SK-N-SH treated with all-trans-retinoic acid at 6 μM for 48 hours (cell line): ENCODE data around the gene ZNF76.

ENCODE experiments used
- ATAC-seq: fragments of 200-7000 bp; cut with Tn5 transposase; 3 replicates; pipeline ENCODE4 v1.9.1; 2020; ENCODE audit warnings: mild to moderate bottlenecking, moderate library complexity
- CSRNP3 ChIP-seq: fragments of 250-450 bp; sonication (Bioruptor Pico); IDR thresholded peaks from 2 replicates; pipeline ENCODE4 v1.5.1; 2021; ENCODE audit warnings: mild to moderate bottlenecking, moderate library complexity
- ESRRG ChIP-seq: fragments of 250-450 bp; sonication (Bioruptor Pico); IDR thresholded peaks from 2 replicates; pipeline ENCODE4 v1.6.1; 2021; ENCODE audit warnings: mild to moderate bottlenecking
- GLIS3 ChIP-seq: fragments of 250-450 bp; sonication (Bioruptor Pico); IDR thresholded peaks from 2 replicates; pipeline ENCODE4 v1.5.0; 2020; ENCODE audit warnings: mild to moderate bottlenecking, moderate library complexity
- ISL1 ChIP-seq: fragments of 250-450 bp; sonication (Bioruptor Pico); IDR thresholded peaks from 2 replicates; pipeline ENCODE4 v2.1.2; 2022; ENCODE audit warnings: mild to moderate bottlenecking, moderate library complexity
- OSR1 ChIP-seq: fragments of 250-450 bp; sonication (Bioruptor Pico); IDR thresholded peaks from 2 replicates; pipeline ENCODE4 v1.8.0; 2022; ENCODE audit warnings: moderate library complexity, mild to moderate bottlenecking, inconsistent platforms
- PATZ1 ChIP-seq: fragments of 250-450 bp; sonication (Bioruptor Pico); IDR thresholded peaks from 2 replicates; pipeline ENCODE4 v1.8.0; 2020; ENCODE audit warnings: mild to moderate bottlenecking, moderate library complexity, borderline replicate concordance
- POU6F1 ChIP-seq: fragments of 250-450 bp; sonication (Bioruptor Pico); IDR thresholded peaks from 2 replicates; pipeline ENCODE4 v1.8.0; 2021; ENCODE audit warnings: low read depth, mild to moderate bottlenecking, moderate library complexity, borderline replicate concordance
- PPARA ChIP-seq: fragments of 250-450 bp; sonication (Bioruptor Pico); IDR thresholded peaks from 2 replicates; pipeline ENCODE4 v1.5.0; 2020; ENCODE audit warnings: mild to moderate bottlenecking, borderline replicate concordance
- RARB ChIP-seq: fragments of 250-450 bp; sonication (Bioruptor Pico); IDR thresholded peaks from 2 replicates; pipeline ENCODE4 v1.8.0; 2021; ENCODE audit warnings: mild to moderate bottlenecking, moderate library complexity
- TCF4 ChIP-seq: fragments of 250-450 bp; sonication (Bioruptor Pico); IDR thresholded peaks from 2 replicates; pipeline ENCODE4 v1.8.0; 2021; ENCODE audit warnings: mild to moderate bottlenecking, moderate library complexity, borderline replicate concordance
- ZC3H10 ChIP-seq: fragments of 250-450 bp; sonication (Bioruptor Pico); IDR thresholded peaks from 2 replicates; pipeline ENCODE4 v1.5.1; 2021; ENCODE audit warnings: mild to moderate bottlenecking, moderate library complexity
- ZFP3 ChIP-seq: fragments of 250-450 bp; sonication (Bioruptor Pico); IDR thresholded peaks from 2 replicates; pipeline ENCODE4 v1.5.0; 2020; ENCODE audit warnings: mild to moderate bottlenecking, moderate library complexity
- ZFP30 ChIP-seq: fragments of 450-650 bp; formaldehyde crosslinking; IDR thresholded peaks from 2 replicates; pipeline ENCODE4 v1.5.0; 2022; ENCODE audit warnings: mild to moderate bottlenecking, moderate library complexity
- ZNF70 ChIP-seq: fragments of 450-650 bp; formaldehyde crosslinking; IDR thresholded peaks from 2 replicates; pipeline ENCODE4 v1.5.0; 2020; ENCODE audit warnings: mild to moderate bottlenecking, moderate library complexity
- ZNF8 ChIP-seq: fragments of 450-650 bp; formaldehyde crosslinking; IDR thresholded peaks from 2 replicates; pipeline ENCODE4 v1.5.0; 2020; ENCODE audit warnings: mild to moderate bottlenecking, moderate library complexity
- TF ChIP-seq, protein P1 (sequence below): fragments of 250-450 bp; sonication (Bioruptor Pico); IDR thresholded peaks from 2 replicates; pipeline ENCODE4 v1.5.0; 2020; ENCODE audit warnings: mild to moderate bottlenecking, moderate library complexity

Gene ZNF76

DNA sequence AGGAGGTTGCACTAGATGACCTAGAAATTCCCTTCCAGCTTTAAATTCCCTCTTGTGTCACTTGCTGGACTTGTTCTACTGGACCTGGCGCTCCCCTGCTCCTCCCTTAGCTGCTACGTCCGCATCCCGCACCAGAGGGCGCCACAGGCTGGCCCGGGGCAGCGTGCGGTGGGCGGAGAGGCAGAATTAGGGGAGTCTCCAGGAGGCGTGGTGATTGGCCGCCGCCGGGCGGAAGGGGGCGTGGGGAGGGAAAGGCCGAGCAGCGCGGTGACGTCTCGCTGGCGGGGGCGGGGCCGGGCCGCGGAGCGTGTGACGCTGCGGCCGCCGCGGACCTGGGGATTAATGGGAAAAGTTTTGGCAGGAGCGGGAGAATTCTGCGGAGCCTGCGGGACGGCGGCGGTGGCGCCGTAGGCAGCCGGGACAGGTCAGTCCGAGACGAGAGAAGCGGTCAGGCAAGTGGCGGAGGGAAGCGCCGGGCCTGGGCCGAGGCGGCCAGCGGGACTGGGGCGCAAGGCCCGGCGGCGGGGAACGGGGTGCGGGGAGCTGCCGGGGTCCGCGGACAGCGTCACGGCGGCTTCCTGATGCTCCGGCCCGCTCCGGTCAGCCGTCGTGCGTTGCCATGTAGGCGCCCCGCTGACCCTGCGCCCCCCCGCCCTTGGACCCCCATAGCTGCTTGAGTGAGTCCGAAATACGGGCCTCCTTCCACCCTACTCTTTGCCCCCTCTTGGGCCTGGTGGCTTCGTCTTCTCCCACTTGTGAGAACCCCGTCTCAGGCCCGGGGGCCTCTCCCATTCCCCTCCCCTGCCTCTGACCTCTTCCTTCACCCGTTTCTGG is 82.9 kb downstream of the ZNF76 start, which contains the start of gene PPARD:
Gene PPARD, plus strand, starts transcription at position 301 of the 834 bp plus-strand sequence. CDS start 68,530 bp downstream, outside the sequence.
- TF ChIP-seq ZC3H10 = no peak
- TF ChIP-seq, protein P1, sequence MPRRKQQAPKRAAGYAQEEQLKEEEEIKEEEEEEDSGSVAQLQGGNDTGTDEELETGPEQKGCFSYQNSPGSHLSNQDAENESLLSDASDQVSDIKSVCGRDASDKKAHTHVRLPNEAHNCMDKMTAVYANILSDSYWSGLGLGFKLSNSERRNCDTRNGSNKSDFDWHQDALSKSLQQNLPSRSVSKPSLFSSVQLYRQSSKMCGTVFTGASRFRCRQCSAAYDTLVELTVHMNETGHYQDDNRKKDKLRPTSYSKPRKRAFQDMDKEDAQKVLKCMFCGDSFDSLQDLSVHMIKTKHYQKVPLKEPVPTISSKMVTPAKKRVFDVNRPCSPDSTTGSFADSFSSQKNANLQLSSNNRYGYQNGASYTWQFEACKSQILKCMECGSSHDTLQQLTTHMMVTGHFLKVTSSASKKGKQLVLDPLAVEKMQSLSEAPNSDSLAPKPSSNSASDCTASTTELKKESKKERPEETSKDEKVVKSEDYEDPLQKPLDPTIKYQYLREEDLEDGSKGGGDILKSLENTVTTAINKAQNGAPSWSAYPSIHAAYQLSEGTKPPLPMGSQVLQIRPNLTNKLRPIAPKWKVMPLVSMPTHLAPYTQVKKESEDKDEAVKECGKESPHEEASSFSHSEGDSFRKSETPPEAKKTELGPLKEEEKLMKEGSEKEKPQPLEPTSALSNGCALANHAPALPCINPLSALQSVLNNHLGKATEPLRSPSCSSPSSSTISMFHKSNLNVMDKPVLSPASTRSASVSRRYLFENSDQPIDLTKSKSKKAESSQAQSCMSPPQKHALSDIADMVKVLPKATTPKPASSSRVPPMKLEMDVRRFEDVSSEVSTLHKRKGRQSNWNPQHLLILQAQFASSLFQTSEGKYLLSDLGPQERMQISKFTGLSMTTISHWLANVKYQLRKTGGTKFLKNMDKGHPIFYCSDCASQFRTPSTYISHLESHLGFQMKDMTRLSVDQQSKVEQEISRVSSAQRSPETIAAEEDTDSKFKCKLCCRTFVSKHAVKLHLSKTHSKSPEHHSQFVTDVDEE (CRISPR knock-in tag) = no peak
- TF ChIP-seq ZNF8 (CRISPR knock-in tag) = no peak
- no peak for TF ChIP-seq POU6F1 (CRISPR knock-in tag)
- TF ChIP-seq PPARA = no peak
- no peak for TF ChIP-seq PATZ1 (CRISPR knock-in tag)
- TF ChIP-seq OSR1 (CRISPR knock-in tag) = no peak
- no peak for TF ChIP-seq ZNF70 (CRISPR knock-in tag)
- no peak for TF ChIP-seq ESRRG (CRISPR knock-in tag)
- no peak for TF ChIP-seq ISL1 (CRISPR knock-in tag)
- TF ChIP-seq RARB (CRISPR knock-in tag) = no peak
- peak; percentile 94 for ATAC-seq

GRCh38 chr6:35343092-35343834 is 83.7 kb downstream of the ZNF76 start:
- TF ChIP-seq ZNF70 (CRISPR knock-in tag) (no peak), CSRNP3 (no peak), ZFP30 (CRISPR knock-in tag) (no peak), GLIS3 (no peak), RARB (CRISPR knock-in tag) (no peak)
- peak; percentile 21 for ATAC-seq

- TF ChIP-seq ZFP3 (no peak), TCF4 (CRISPR knock-in tag) (peak; percentile 44; the same call in 1 of the 2 replicates)
- ATAC-seq = no peak
Measured at GRCh38 chr6:35343835-35344550, 84.5 kb downstream of the ZNF76 start.
